B cell (primary cell): ENCODE measurements around the gene ARHGAP9.

Experiments
- EZH2 ChIP-seq: IDR thresholded peaks from 2 replicates; pipeline ENCODE4 v1.6.1; 2012; ENCODE audit warnings: borderline replicate concordance, low read depth, mild to moderate bottlenecking, moderate library complexity, low read length; ENCODE audit not compliant: insufficient read depth, poor library complexity, severe bottlenecking
- TF ChIP-seq, protein P1 (sequence below): fragments of 200-600 bp; IDR thresholded peaks from one replicate; pipeline ENCODE4 v1.8.0; 2022; ENCODE audit warnings: antibody characterized with exemption, mild to moderate bottlenecking

DNA sequence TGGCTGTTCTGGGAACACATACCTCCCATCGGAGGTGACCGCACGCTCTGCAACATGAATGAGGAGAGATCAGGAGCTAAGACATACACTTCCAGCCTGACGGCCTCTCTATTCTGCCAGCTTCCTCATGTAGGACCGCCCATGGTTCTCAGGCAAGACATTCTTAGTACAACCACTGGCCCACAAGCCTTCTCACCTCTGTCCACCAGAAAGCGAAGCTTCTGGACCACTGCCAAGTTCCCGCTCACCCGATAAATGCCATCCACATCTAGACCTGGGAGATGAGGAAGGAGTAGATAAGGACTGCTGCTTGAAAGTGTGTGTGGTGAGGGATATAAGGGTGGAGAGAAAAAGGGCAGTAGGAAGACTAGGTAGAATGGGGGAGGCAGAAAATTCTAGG lies 5.2 kb downstream of the ARHGAP9 start:
- TF ChIP-seq, protein P1, sequence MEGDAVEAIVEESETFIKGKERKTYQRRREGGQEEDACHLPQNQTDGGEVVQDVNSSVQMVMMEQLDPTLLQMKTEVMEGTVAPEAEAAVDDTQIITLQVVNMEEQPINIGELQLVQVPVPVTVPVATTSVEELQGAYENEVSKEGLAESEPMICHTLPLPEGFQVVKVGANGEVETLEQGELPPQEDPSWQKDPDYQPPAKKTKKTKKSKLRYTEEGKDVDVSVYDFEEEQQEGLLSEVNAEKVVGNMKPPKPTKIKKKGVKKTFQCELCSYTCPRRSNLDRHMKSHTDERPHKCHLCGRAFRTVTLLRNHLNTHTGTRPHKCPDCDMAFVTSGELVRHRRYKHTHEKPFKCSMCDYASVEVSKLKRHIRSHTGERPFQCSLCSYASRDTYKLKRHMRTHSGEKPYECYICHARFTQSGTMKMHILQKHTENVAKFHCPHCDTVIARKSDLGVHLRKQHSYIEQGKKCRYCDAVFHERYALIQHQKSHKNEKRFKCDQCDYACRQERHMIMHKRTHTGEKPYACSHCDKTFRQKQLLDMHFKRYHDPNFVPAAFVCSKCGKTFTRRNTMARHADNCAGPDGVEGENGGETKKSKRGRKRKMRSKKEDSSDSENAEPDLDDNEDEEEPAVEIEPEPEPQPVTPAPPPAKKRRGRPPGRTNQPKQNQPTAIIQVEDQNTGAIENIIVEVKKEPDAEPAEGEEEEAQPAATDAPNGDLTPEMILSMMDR: no peak
- no peak for TF ChIP-seq EZH2
